ENCODE results near the gene MLKL. TPM values are rescaled to one million over a fixed set of nuclear protein-coding genes. Genes with fewer than 3 reads are reported as not detected.
A peak's percentile ranks its signal among the peaks of the same experiment; 100 is the strongest.

Gene MLKL
- total and polyA plus RNA-seq, 2 donors (not counting 3 experiments of a cell fraction or from before 2014, with no cell fraction given) = 8.1 to 26.5 TPM

- ChIA-PET POLR2A (interaction anchor here (0.6 to 1.0 kb wide), 4 partner anchors 16 to 33 kb away, joined by 3 to 6 read pairs (median 3); partner anchors contain the start of gene MLKL), CTCF (interaction anchor here (1.0 to 2.5 kb wide), 8 partner anchors 10 to 358 kb away, joined by 3 to 14 read pairs (median 5); partner anchors contain the start of genes GLG1 and MLKL)
- Histone ChIP-seq H3K9me1 (replicated peaks; ENCODE audit: control insufficient read depth, extremely low read depth, insufficient read depth, low read length) (no peaks in the 10 kb centered on the region), H3K27ac (ENCODE audit: insufficient read depth, low read depth, low read length) (peak overlapping the region; percentile 62), H2AFZ (ENCODE audit: low read depth, low read length) (peak overlapping the region; percentile 96), H3K4me1 (ENCODE audit: control insufficient read depth, extremely low read depth, insufficient read depth, low read length) (peaks cover 4% of the 10 kb centered on the region), H3K9ac (replicated peaks; ENCODE audit: extremely low read depth, insufficient read depth, low read length) (peak overlapping the region; percentile 84), H3K27me3 (ENCODE audit: control insufficient read depth in 2 of 2, insufficient read depth in 2 of 2, low read length in 2 of 2) (no peaks in the 10 kb centered on the region), H3K79me2 (ENCODE audit: control insufficient read depth, insufficient read depth, low read length) (peaks cover 42% of the 10 kb centered on the region), H3K4me3 (replicated peaks in 1 of 3; ENCODE audit: insufficient read depth in 1 of 3, low read depth in 1 of 3, low read length in 3 of 3) (peak overlapping the region; percentile 57 to 84 (median 82)), H4K20me1 (replicated peaks; ENCODE audit: control insufficient read depth, extremely low read depth, insufficient read depth, low read length) (no peaks in the 10 kb centered on the region), H3K36me3 (ENCODE audit: control insufficient read depth in 2 of 2, extremely low read depth in 1 of 2, insufficient read depth in 2 of 2, low read length in 2 of 2) (peaks cover 5 to 14% of the 10 kb centered on the region in 2 experiments), H3K4me2 (ENCODE audit: insufficient read depth, low read length) (peak overlapping the region; percentile 89), H3K9me3 (replicated peaks; ENCODE audit: control insufficient read depth, insufficient read depth, low read length) (no peaks in the 10 kb centered on the region)
- peak; percentile 57 for DNase-seq (ENCODE audit: low read depth, low spot score)
- dilution Hi-C loops (cut with MboI; ENCODE audit: extremely low pct_ligation_motif_present, low sequenced_read_pairs) (no loop called here), intact Hi-C loops (cut with micrococcal nuclease) (loop anchor here (2.0 kb wide), 1 partner anchor 34 kb away; the partner anchor contains the start of gene MLKL)
- no peak for TF ChIP-seq GATA2 (IDR thresholded peaks at IDR 0.05; ENCODE audit: insufficient read depth, insufficient read length, low read depth, low read length)
- no peak for TF ChIP-seq FOS (IDR thresholded peaks at IDR 0.05; ENCODE audit: borderline replicate concordance, insufficient read depth, low read length)
- TF ChIP-seq CTCF (IDR thresholded peaks at IDR 0.05; ENCODE audit: extremely low read depth in 1 of 2, insufficient read depth in 1 of 2, low read depth in 1 of 2, low read length in 2 of 2) = no peak
- no peak for TF ChIP-seq POLR2AphosphoS5 (IDR thresholded peaks at IDR 0.05; ENCODE audit: insufficient read depth, low read depth, low read length)
- no peak for TF ChIP-seq MYC (IDR thresholded peaks at IDR 0.05; ENCODE audit: low read depth, low read length)
- TF ChIP-seq MAX (IDR thresholded peaks at IDR 0.05; ENCODE audit: insufficient read depth, insufficient read length) = no peak
- TF ChIP-seq EZH2 (IDR thresholded peaks at IDR 0.05; ENCODE audit: borderline replicate concordance, low read depth, low read length, severe bottlenecking) = no peak
- TF ChIP-seq POLR2A (IDR thresholded peaks at IDR 0.05; ENCODE audit: low read depth, low read length) = no peak
- no peak for TF ChIP-seq JUN (IDR thresholded peaks at IDR 0.05; ENCODE audit: borderline replicate concordance, insufficient read depth, insufficient read length, low read depth)
- peak; percentile 18 for FAIRE-seq
- BruUV-seq (replicated peaks) = TSS peak; percentile 90
Measured at GRCh38 chr16:74667255-74667700, 33.4 kb downstream of the MLKL start.
